AG09319 (cell line): ENCODE results near the gene PIAS1.
"Not testable (repeated sequence)": the region's sequence is repeated elsewhere in the genome, so short reads cannot be mapped to it uniquely, and the experiment has no call there.

Experiments
- DNase-seq: peaks from one replicate; pipeline ENCODE4 v3.0.0-alpha.2; 2010; ENCODE audit warnings: low read depth; ENCODE audit errors: extremely low read depth
- TF ChIP-seq, protein P1 (sequence below): IDR thresholded peaks from 2 replicates; pipeline ENCODE4 v1.5.1; 2011; ENCODE audit warnings: low read depth, mild to moderate bottlenecking, inconsistent platforms, low read length, moderate library complexity

Gene PIAS1

DNA sequence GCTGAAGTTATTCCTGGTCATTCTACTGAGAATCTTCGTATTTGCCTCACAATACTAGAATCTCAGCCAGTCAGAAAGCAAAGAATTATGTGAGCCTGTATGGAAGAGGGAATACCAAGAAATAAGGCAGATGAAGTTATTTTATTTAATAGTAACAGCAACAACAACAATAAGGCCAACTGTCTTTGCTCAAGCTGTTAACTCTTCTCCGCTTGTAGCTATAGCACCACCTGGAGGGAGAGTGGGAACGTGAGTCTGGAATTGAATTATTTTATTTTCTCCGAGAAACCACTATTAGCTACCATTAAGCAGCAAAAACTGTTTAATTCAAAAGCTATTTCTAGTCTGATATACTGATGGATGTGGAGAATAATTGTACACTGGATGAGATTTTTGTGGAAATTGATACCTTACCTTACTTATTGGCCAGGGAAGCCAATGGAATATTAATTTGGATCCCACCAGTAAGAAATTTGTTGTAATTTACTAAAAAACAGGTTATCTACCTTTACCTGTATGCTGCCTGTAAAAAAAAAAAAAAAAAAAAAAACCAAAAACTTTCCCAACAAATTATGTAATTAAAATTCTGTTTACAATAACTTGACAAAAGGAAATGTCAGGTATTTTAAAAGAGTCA lies 100.9 kb downstream of the PIAS1 start:
- TF ChIP-seq, protein P1, sequence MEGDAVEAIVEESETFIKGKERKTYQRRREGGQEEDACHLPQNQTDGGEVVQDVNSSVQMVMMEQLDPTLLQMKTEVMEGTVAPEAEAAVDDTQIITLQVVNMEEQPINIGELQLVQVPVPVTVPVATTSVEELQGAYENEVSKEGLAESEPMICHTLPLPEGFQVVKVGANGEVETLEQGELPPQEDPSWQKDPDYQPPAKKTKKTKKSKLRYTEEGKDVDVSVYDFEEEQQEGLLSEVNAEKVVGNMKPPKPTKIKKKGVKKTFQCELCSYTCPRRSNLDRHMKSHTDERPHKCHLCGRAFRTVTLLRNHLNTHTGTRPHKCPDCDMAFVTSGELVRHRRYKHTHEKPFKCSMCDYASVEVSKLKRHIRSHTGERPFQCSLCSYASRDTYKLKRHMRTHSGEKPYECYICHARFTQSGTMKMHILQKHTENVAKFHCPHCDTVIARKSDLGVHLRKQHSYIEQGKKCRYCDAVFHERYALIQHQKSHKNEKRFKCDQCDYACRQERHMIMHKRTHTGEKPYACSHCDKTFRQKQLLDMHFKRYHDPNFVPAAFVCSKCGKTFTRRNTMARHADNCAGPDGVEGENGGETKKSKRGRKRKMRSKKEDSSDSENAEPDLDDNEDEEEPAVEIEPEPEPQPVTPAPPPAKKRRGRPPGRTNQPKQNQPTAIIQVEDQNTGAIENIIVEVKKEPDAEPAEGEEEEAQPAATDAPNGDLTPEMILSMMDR: peak; percentile 80
- DNase-seq: no peak

DNA sequence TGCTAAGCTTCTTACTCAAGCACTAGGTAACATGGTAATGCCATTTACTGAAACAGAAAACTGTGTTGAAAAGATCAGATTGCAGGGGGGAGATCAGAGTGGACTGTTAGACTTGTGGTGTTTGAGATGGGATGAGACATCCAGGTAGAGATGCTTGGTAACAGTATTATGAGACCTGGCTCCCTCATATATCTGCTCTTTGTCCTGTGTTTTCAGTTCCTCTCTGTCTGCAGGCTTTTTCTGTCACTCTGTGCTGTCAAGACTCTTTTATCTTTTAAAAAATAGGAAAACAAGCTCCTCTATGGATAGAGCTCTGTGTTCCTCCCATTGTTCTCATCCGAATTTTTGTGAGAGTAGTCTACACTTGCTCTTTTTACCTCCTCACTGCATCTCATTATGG lies 103.0 kb downstream of the PIAS1 start:
- no peak for DNase-seq
- TF ChIP-seq, protein P1: no peak

DNA sequence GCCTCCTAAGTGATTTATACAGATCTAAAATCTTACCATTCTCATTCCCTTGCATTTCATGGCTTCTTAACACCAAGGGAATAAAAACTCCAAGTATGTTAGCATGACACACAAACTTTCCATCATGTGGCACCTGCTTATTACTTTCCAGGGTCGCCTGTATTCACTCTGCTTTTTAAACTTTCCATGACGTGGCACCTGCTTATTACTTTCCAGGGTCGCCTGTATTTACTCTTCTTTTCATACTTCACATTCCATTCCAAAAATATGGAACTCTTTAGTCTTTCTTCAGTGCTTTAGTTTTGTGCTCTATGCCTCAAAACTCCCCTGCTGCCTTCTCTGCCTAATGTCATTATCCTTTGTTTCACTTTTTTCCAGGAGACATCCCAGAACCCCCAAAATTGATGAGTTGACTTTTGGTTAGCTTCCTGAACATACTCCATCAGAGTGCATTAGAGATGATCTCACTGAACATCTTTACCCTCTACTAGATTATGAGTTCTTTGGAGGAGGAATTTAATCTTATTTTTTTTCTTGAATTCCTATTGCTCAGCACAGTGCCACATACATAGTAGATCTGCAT lies 104.0 kb downstream of the PIAS1 start:
- TF ChIP-seq, protein P1: no peak
- no peak for DNase-seq

DNA sequence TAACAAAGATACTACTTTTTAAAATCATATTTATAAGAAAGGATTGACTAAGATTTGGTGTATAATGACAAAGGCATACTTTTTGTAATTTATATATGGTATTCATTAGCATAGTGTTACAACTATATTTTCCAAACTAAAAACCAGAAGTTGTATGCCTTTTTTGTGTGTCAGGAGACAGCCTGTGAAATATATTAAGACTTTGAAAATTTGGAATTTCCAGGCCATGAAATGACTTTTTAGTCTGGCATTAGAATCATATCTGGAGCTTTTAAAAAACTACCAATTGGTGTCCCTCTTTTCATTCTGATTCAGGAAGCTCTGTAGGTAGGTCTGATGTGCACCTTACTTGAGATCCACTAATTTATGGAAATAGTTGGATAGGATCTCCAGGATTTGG lies 109.1 kb downstream of the PIAS1 start:
- TF ChIP-seq, protein P1: no peak
- no peak for DNase-seq

DNA sequence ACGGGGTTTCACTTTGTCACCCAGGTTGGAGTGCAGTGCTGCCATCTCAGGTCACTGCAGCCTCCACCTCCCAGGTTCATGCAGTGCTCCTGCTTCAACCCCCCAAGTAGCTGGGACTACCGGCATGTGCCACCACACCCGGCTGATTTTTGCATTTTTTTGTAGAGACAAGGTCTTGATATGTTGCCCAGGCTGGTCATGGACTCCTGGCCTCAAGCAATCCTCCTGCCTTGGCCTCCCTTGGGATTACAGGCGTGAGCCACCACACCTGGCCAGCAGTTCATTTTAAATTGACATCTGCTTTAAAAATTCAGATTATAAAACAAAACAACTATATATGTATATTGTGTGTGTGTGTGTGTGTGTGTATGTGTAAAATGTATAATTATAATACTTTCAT lies 112.7 kb downstream of the PIAS1 start:
- TF ChIP-seq, protein P1: no peak
- DNase-seq: no peak

DNA sequence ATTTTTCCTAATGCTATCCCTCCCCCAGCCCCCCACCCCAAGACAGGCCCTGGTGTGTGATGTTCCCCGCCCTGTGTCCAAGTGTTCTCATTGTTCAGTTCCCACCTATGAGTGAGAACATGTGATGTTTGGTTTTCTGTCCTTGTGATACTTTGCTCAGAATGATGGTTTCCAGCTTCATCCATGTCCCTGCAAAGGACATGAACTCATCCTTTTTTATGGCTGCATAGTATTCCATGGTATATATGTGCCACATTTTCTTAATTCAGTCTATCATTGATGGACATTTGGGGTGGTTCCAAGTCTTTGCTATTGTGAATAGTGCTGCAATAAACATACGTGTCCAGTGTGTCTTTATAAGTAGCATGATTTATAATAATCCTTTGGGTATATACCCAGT lies 117.9 kb downstream of the PIAS1 start:
- DNase-seq: not testable (repeated sequence)

DNA sequence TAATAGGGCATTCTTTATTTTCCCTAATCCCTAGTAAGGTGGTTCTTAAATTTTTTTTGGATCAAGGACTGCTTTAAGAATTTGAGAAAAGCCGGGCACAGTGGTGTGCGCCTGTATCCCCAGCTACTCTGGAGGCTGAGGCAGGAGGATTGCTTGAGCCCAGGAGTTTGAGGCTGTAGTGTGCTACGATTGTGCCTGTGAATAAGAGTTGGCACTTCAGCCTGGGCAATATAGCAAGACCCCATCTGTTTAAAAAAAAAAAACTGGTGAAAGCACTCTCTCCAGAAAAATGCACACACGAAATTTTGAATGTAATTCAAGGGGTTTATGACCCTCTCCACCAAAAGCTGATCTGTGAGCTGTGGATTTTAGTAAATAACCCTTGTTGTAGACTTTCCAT lies 119.0 kb downstream of the PIAS1 start:
- no peak for DNase-seq
- TF ChIP-seq, protein P1: no peak

DNA sequence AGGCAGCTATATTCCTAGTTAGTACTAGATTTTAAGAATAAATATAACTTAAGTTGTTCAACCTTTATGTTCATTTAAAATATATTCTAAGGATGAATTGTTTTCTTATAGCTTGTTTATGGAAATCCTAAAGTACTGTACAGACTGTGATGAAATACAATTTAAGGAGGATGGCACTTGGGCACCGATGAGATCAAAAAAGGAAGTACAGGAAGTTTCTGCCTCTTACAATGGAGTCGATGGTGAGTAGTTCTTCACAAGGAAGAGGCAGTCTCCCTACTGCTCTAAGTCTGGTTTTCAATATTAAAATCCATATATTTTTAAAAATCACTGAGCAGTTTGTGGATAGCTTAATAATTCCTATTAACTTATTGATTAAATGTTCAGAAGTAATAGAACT lies 121.4 kb downstream of the PIAS1 start:
- TF ChIP-seq, protein P1: no peak
- no peak for DNase-seq
